CD1c-positive myeloid dendritic cell (primary cell): ENCODE measurements around the gene MAP7D3.

ENCODE experiments used
- DNase-seq: peaks from one replicate; pipeline ENCODE4 v3.0.0-alpha.2; 2016; ENCODE audit errors: extremely low spot score

MAP7D3 gene

GRCh38 chrX:136205882-136206380 lies 45.3 kb downstream of the MAP7D3 start:
- DNase-seq = no peak

GRCh38 chrX:136204571-136204970 lies 46.6 kb downstream of the MAP7D3 start:
- DNase-seq = no peak

- DNase-seq = no peak
These were observed 47.2 kb downstream of the MAP7D3 start for GRCh38 chrX:136203951-136204350.

- DNase-seq = no peak
These were observed 47.8 kb downstream of the MAP7D3 start for GRCh38 chrX:136203438-136203837.

GRCh38 chrX:136202889-136203288 lies 48.3 kb downstream of the MAP7D3 start:
- no peak for DNase-seq

GRCh38 chrX:136201601-136202000 lies 49.6 kb downstream of the MAP7D3 start:
- no peak for DNase-seq

- no peak for DNase-seq
These were observed 50.7 kb downstream of the MAP7D3 start for GRCh38 chrX:136200466-136200865.

- no peak for DNase-seq
These were observed 51.8 kb downstream of the MAP7D3 start for GRCh38 chrX:136199365-136199764.

- DNase-seq = no peak
These were observed 52.4 kb downstream of the MAP7D3 start for GRCh38 chrX:136198678-136199243.

GRCh38 chrX:136198010-136198409 lies 53.2 kb downstream of the MAP7D3 start:
- no peak for DNase-seq

- DNase-seq = no peak
These were observed 54.5 kb downstream of the MAP7D3 start for GRCh38 chrX:136196691-136197155.

GRCh38 chrX:136195247-136195646 lies 56.0 kb downstream of the MAP7D3 start:
- no peak for DNase-seq

GRCh38 chrX:136194536-136194935 lies 56.7 kb downstream of the MAP7D3 start:
- DNase-seq = no peak

- DNase-seq = no peak
These were observed 57.4 kb downstream of the MAP7D3 start for GRCh38 chrX:136193771-136194170.

- DNase-seq = peak; percentile 8
These were observed 58.3 kb downstream of the MAP7D3 start for GRCh38 chrX:136192839-136193414.

- no peak for DNase-seq
These were observed 59.1 kb downstream of the MAP7D3 start for GRCh38 chrX:136192135-136192534.

- no peak for DNase-seq
These were observed 60.0 kb downstream of the MAP7D3 start for GRCh38 chrX:136191171-136191570.

- no peak for DNase-seq
These were observed 61.0 kb downstream of the MAP7D3 start for GRCh38 chrX:136190038-136190713.

GRCh38 chrX:136189222-136189621 lies 62.0 kb downstream of the MAP7D3 start:
- DNase-seq = no peak

GRCh38 chrX:136186023-136186413 lies 65.2 kb downstream of the MAP7D3 start:
- DNase-seq = no peak

GRCh38 chrX:136185401-136186022 lies 65.7 kb downstream of the MAP7D3 start:
- DNase-seq = no peak

GRCh38 chrX:136183917-136184316 lies 67.3 kb downstream of the MAP7D3 start:
- DNase-seq = no peak

GRCh38 chrX:136183172-136183571 lies 68.0 kb downstream of the MAP7D3 start:
- no peak for DNase-seq
